GM19351 (cell line): Measurements from ENCODE around the gene EGF.
A peak's percentile ranks its signal among the peaks of the same experiment; 100 is the strongest.
"Not testable (repeated sequence)": the region's sequence is repeated elsewhere in the genome, so short reads cannot be mapped to it uniquely, and the experiment has no call there.

Experiments
- ATAC-seq: cut with Tn5 transposase; IDR thresholded peaks from one replicate; pipeline ENCODE4 v1.9.1; 2021; ENCODE audit warnings: mild to moderate bottlenecking, moderate library complexity; ENCODE audit not compliant: unreplicated experiment

The EGF gene

GRCh38 chr4:109913596-109914241, 1.0 kb downstream of the EGF start:
- no peak for ATAC-seq

GRCh38 chr4:109914322-109914721, 1.6 kb downstream of the EGF start:
- no peak for ATAC-seq

GRCh38 chr4:109915385-109916026, 2.8 kb downstream of the EGF start:
- no peak for ATAC-seq

- ATAC-seq = peak; percentile 52
Observed at GRCh38 chr4:109916027-109916409, 3.3 kb downstream of the EGF start.

- no peak for ATAC-seq
Observed at GRCh38 chr4:109921384-109921808, 8.7 kb downstream of the EGF start.

- ATAC-seq = no peak
Observed at GRCh38 chr4:109925396-109925795, 12.7 kb downstream of the EGF start.

- ATAC-seq = no peak
Observed at GRCh38 chr4:109928327-109929045, 15.8 kb downstream of the EGF start.

- ATAC-seq = no peak
Observed at GRCh38 chr4:109930464-109930863, 17.8 kb downstream of the EGF start.

GRCh38 chr4:109930872-109931271, 18.2 kb downstream of the EGF start:
- no peak for ATAC-seq

GRCh38 chr4:109931318-109931717, 18.6 kb downstream of the EGF start:
- no peak for ATAC-seq

GRCh38 chr4:109937352-109937751, 24.7 kb downstream of the EGF start:
- ATAC-seq = not testable (repeated sequence)

- no peak for ATAC-seq
Observed at GRCh38 chr4:109939190-109939589, 26.5 kb downstream of the EGF start.

- no peak for ATAC-seq
Observed at GRCh38 chr4:109942292-109942926, 29.7 kb downstream of the EGF start.

GRCh38 chr4:109943745-109944144, 31.1 kb downstream of the EGF start:
- ATAC-seq = no peak

GRCh38 chr4:109944591-109944990, 31.9 kb downstream of the EGF start:
- no peak for ATAC-seq

- no peak for ATAC-seq
Observed at GRCh38 chr4:109945056-109945455, 32.4 kb downstream of the EGF start.

- ATAC-seq = no peak
Observed at GRCh38 chr4:109946120-109946519, 33.4 kb downstream of the EGF start.

- ATAC-seq = no peak
Observed at GRCh38 chr4:109947457-109947856, 34.8 kb downstream of the EGF start.

GRCh38 chr4:109947918-109948317, 35.2 kb downstream of the EGF start:
- no peak for ATAC-seq

GRCh38 chr4:109949099-109949718, 36.5 kb downstream of the EGF start:
- not testable (repeated sequence) for ATAC-seq

- ATAC-seq = no peak
Observed at GRCh38 chr4:109952612-109953011, 39.9 kb downstream of the EGF start.
